SW 1271 (cell line): Measurements from ENCODE around the gene TST.
"Not testable (repeated sequence)": the region's sequence is repeated elsewhere in the genome, so short reads cannot be mapped to it uniquely, and the experiment has no call there.

ENCODE experiments used
- DNase-seq, 2 experiments: peaks; one replicate each; lab custom pipeline; 2025; lab: John Stamatoyannopoulos, UW

Gene TST

DNA sequence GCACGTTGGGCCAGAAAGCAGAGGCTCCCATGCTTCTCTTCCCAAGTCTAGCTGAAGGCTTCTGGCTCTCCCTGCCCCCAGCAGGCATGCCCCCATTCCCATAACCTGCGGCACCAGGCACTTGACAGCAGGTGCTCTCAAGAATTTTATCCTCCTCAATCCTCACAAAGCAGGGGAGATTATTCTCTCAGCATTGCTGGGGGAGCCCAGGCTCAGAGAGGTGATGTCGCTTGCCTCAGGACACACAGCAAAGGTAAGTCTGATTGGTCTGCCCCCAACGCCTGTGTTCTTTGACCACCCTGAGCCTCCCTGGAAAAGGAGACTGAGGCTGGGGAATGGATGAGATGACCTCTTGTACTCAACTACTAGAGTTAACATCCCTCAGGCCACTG, 4.8 kb downstream of the TST start:
- DNase-seq: no peak

DNA sequence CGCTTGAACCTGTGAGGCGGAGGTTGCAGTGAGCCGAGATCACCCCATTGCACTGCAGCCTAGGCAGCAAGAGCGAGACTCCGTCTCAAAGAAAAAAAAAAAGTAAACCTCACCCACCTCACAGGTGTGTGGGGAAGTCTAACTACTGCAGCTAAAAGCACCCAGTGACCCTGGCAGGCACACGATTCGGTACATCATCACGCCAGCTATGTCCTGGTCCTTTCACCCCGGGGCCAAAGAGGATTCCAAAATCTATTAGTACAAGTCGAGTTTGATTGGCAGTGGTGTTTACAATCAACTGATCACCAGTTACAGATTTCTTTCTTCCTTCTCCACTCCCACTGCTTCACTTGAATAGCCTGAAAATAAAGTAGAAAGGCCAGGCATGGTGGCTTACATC, 6.3 kb downstream of the TST start:
- no peak for DNase-seq

DNA sequence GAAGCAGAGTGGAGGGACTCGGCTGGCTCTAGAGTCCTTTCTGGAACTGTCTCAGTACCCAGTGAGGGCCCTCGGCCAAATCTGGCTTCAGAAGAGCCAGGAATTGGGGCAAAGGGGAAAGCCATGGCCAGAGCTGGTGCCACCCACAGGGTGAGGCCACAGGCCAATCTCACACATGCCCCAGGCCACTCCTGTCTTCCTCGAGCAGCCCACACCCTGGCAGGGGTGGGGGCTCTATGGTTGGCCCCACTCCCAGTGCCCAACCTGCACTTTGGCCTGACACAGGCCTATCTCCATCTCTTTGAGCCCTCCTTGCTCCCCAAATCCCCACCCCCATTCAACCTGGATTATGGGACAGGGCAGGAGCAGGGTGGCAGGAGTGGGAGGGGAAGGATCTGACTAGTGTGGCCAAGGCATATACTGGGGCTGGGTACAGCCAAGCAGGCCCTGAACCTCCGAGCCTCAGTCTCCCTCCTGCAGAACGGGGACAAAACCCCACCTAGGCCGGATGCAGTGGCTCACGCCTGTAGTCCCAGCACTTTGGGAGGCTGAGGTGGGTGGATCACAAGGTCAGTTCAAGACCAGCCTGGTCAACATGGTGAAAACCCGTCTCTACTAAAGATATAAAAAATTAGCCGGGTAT, 6.9 kb downstream of the TST start:
- DNase-seq: no peak

DNA sequence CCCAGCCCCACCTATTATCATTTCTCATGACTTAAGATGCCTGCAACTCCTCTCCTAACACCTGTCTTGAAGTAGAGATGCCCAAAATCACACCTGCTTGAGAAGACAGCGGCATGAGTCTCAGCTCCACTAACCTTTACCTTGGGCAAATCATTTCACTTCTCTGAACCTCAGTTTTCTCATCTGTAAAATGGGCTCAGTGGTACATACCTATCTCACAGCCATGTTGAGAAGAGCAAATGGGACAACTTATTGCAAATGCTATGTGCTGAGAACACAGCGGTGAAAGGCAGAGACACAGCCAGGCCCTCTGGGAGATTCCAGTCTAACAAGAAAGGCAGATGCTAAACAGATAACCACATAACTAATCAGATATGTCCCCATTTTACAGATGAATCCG, 7.8 kb downstream of the TST start:
- DNase-seq: no peak

DNA sequence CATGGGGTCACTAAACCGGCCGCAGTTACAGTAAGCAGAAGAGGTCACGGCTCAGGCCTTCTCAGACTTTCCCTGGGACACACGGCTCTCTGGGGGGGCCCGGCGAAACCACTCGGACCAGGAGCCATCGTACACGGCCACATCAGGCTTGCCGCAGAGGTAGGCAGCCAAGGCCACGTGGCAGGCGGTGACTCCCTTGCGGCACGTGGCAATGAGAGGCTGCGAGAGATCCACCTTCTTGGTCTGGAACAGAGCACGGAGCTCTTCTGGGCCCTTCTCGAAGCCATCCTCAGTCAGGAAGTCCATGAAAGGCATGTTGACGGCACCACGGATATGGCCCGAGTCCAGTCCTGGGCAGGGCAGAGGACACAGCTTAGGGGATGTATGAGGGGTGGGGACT, 8.3 kb downstream of the TST start:
- DNase-seq: no peak

DNA sequence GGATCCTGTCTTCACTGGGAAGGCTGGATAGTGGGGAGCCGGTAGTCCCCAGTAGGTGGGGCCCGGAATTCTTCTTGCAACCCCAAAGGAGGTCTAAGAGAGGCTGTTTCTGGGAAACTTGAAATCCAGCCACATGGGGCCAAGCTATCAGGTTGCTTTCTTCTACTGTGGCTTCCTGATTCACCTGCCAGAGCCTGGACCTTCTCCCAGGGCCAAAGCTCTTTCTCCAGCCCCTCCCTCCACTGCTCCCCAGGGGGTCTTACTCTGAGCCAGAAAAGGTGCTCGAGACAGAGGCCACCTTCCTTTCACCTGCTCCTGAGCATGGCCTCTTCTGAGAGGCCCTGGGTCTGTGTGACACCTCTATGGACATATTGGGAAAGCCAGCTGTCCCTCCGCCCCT, 9.1 kb downstream of the TST start:
- DNase-seq: no peak

DNA sequence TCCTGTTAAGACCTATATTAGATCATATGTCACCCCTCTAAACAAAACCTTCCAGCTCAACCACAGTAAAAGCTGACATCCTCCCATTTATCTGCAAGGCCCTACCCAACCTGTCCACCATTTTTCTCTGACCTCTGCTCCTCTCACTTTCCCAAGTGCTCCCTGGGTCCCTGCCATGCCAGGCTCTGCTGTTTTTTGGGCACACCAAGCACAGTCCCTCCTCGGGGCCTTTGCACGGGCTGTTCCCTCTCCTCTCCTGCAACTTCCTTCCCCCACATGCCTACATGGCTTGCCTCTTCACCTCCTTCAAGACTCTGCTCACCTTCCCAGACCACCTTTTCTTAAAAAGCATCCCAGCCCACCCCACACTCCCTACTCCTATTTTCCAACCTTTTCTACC, 9.8 kb downstream of the TST start:
- no peak for DNase-seq

DNA sequence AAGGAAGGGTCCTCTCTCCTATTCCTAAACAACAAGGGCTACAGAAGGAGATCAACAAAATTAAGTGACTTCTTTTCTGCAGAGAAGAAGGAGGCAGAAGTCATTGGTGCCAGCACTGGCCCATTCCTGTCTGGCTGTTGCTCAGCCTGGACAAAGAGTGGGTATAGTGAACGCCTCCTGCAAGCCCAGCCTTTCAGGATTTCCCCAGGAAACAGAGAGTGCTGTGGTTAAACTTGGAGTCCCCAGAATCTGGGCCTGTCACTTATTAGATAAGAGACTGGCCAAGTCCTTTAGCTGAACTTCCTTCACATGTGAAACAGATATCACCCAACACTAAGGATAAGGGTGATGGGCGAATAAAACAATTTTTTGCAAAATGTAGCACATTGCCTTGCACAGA, 10.9 kb downstream of the TST start:
- no peak for DNase-seq

DNA sequence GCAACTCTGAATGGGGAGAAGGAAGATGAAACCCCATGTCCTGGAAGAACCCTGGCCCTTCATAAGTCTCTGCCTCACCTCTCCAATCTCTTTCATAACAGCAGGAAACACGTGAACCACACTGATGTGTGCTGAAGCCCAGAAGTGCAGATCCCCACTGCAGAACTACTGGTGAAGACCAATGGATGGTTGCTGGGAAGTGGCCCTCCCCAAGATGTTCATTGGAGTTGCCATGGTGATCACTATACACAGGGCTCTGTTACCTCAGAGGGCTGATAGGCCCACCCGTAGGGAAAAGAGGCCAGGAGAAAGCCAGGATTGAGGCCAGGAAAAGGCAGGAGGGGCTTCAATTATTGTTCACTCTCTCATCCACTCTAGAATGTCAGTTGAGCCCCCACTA, 11.6 kb downstream of the TST start:
- no peak for DNase-seq

DNA sequence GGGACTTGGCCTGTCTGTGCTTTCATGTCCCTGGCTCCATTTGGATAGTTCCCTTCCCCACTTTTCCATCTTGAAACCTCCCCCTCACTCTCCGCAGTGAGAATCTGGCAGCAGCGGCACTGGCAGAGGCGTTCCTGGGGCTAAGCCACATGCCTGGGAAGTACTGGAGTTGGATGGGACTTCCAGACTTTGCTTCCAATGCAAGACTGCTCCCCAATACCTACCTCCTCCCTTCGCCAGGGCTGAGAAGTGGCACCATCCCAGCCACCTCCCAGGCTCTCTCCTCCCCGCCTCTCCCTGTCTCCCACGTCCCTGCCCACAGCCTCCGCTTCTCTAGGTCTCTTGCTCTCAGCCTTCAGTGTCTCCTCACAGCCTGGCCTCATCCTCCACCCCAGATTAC, 16.6 kb downstream of the TST start:
- DNase-seq: no peak

DNA sequence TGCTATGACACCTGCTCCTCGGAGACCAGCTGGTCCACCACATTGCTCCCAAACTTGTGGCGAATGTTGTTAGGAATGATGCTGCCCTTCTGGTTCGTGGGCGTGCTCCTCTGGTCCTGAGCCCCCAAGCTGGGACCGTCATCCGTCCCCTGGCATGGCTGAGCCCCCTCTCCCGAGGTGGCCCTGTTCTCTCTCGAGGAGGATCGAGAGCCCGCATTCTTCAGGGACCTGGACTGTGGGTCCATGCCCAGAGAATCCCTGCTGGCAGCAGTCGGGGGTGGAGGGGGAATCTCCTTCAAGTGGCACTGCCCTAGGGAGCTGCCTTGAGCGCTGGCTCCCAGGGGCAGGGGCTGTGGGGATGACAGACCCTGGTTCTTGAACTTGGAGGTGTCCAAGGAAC, 17.4 kb downstream of the TST start:
- DNase-seq: no peak

DNA sequence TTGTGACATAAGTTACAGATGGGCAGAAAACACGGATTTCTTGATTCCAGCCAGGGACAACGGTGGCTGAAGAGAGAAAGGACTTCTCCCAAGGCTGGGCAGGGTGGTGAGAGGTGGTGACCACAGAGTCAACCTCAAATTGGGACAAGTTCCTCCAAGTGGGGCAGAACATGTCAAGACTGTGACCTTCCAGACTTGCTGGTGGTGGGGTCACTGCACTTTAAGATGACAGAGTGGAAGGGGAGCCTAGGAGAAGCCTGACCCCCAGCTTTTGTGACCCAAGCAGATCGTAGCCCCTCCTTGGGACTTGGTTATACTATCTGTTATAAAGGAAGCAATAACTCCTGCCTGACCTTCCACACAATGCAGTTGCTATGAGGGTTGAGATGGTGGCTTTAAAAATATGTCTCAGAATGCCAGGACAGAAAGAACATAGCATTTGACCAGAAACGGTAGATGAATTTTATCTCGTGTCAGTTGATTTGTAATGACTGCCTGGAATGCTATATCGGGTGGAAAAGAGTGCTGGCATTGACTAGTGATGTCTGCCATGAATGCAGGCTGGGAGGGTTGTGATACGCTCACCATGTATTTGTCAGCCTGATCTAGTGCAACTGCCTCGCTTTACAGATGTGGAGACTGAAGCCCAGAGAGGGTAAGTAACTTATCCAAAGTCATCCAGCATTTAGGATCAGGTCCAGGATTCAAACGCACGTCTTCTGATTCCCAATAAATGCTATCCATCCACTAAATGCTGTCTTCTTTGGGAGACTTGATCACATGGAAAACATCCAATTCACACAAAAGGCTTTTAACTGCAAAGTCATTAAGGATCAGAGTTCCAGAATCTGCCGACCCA, 18.3 kb downstream of the TST start:
- no peak for DNase-seq

DNA sequence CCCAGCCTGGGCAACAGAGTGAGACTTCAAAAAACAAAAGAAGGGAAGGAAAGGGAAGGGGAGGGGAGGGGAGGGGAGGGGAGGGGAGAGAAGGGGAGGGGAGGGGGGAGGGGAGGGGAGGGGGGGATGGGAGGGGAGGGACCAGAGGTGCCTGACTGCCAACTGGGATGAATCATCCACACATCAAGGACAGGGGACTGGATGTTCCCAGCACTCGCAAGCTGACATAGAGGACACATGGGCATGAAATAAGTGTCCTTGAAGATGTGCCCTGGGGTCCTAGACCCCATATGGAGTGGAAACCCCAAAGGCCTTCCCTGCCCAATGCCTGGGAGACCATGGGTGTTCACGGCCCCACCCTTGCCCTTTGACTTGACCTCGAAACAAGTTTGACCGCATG, 19.8 kb downstream of the TST start:
- DNase-seq: no peak

DNA sequence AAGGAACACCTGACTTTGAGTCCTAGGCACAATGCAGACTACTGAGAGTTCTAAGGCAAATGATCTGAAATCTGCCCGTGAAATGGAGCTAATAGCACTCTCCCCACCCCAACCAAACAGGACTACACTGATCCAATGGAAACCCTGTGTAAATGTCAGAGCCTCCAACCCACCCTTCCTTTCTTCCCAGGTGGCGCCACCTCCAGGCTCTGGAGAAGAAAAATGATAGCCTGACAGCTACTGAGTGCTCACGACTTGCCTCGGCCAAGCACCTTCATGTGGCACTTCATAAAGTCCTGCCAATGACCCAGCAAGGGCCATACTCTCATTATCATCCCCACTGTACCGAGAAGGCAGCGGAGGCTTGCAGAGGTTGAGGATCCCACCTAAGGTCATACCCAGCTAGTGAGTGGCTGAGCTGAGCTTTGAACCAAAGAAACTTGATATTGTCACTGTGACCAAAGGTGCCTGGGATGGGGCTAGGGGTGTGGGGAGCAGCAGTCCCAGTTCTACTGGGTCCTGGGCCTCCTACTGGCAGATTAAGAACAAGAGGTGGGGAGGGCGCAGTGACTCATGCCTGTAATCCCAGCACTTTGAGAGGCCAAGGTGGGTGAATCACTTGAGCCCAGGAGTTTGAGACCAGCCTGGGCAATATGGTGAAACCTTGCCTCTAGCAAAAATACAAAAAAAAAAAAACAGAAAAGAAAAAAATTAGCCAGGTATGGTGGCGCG, 20.5 kb downstream of the TST start:
- no peak for DNase-seq

DNA sequence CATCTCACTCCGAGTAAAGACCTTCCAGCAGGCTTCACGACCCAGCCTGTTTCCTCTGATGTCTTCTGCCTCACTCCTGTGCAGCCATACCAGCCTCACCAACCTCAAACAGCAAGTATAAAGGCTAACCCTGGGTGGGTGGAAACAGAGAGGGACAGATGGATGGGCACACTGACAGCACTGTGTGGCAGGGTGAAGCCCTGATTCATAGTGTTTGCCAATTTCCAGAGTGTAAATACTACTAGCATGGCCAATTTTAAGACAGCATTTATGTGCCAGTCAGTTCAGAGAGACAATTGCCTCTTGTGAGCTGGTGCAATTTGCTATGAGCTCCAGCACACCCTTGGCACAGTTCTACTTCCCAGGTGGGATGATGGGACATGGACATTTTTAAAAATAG, 21.5 kb downstream of the TST start:
- DNase-seq: no peak

DNA sequence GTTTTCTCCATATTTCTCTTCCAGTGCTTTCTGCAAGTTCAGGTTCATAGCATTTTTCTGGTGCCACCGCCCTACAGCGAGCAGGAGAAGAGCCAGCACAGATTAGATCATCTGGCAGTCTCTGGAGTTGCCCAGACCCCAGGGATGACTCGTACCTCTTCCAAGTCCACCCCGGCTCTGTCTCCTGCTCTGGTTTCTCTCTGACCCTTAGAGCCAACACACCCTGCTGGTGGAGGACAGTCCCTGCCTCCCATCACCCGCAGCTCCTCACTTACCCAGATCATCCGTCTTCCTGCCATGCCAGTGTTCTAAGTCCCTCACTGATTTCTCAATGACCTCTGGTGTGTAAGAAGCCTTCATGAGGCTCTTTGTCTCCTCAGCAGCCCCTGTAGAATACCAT, 28.0 kb downstream of the TST start:
- DNase-seq: no peak

DNA sequence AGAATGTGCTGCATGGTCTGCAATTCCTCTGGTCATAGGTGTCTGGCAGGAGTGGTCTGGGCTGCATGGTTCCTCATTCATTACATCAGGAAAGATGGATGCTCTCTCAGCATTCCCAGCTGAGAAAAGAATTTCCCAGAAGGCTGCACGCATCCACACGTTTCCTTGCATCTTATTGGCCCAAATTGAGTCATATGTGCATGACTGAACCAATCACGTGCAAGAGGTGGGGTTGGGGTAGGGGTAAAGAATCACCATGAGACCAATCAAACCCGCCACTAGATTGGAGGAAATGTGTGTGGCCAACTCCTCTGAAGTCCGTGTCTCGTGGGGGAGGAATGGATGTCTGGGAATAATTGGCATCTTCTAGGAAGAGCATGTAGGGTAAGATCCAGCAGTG, 28.8 kb downstream of the TST start:
- DNase-seq: no peak

DNA sequence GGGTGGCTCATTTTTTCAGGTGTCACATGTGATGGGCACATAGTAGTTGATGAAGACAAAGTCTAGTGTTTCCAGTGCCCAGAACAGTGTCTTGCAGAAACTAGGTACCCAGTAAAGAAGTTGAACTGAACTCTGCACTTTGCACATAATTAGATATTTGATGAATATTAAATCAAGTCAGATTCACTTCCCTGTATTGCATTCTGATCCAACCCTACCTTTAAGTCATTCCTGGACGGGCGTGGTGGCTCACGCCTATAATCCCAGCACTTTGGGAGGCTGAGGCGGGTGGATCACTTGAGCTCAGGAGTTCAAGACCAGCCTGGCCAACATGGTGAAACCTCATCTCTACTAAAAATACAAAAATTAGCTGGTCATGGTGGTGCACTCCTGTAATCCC, 30.2 kb downstream of the TST start:
- DNase-seq: not testable (repeated sequence)

DNA sequence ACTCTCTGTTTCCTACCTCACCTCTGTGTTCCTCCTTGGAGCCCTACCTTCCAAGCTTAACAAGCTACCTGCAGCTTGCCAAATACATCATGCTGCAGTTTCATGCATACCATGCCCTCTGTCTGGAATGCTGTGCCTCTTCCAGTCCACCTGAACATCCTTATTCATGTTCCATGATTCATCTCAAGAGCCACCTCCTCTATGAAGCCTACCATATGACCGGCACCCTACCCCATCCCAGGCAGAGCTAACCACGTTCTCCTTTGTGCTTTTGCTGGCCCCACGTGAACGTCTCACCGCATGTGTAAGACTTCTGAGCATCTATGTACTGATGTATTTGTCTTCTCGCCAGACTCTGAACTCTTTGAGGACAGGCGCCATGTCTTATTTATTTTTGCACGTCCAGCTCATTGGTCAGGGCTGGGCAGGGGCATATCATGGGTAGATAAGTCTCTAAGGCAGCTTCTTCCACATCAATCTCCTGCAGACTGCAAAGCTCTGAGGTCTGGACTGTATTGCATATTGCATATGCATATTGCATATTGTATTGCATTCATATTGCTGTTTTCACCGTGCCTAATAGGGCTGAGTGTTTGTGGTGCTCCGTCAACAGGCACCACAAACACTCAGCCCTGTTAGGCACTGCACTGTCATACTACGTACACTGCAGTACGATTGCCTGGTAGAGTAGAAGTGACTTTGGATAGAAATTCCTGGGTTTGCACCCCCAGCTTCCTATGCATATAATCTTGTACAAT, 31.0 kb downstream of the TST start:
- DNase-seq: no peak

DNA sequence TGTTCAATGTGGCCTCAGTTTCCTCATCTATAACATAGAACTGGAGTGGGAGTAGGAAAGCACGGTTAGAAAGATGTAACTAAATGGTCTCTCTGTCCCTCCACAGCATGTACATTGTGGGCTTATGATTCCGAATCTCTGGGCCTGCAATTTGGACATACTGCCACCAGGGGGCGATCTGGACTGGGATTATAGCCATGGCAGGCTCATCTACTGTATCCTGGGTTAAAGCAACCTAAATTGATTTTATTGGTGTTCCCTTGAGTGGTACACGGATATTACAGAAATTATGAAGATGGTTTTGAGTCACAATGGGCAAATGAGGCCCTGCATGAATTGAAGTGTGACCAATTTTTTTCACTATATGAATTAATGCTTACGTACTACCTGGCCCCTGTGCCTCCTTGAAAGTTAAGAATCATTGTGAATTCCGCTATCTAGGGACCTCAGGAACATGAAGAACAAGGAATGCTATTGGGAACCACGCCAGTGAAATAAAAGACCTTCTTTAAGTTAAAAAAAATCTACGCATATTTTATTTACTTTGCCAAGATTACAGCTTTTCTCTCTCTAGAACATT, 32.9 kb downstream of the TST start:
- no peak for DNase-seq

DNA sequence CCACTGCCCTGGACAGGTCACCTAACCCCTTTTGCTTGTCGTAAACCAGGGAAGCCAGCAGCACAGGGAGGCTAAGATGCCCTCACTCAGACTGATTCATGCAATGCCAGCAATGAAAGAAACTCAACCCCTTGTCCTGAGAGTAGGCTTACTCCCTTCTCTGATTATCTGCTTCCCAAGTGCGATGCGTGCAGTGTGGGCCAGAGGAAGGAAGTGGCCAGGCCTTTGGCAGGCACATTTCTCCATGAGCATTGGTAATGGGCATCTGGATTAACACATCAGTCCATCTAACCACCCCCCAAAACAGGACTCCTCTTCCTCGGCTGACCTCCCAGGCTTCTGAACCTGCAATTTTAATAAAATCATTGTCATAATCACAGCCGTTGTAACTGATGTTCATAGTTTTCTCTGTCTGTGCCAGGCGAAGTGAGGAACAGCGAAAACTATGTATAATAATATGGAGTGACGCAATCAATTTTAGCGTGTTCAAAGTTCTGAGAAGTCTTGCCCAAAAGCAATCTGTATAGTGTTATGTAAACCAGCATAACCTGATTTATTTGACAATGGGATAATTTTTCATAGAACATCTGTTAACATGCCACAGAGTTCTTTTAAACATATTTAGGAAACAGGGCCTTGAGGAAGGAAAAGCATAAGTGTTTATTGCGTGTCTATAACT, 33.9 kb downstream of the TST start:
- DNase-seq: no peak

DNA sequence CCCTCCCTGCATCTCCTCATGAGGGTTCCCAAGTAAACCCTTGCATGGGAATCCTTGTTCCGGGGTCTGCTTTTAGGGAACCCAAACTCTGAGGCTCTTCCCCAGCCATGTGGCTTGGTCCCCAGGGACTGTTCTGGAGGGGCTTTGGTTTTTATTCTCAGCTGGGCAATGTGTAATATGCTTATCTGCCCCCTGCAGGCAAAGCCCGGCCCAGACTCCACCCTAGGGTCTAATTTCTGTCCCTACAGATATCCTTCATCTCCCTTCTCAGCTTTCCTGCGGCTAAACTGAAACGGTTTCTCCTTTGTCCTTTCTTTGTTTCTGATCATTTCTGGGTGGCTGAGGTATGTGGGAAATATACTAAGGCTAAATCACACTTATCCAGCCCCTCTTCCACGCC, 37.1 kb downstream of the TST start:
- no peak for DNase-seq
